HG02571 (cell line): Measurements from ENCODE around the gene BCL2L12.
"Not testable (repeated sequence)": the region's sequence is repeated elsewhere in the genome, so short reads cannot be mapped to it uniquely, and the experiment has no call there.

ENCODE experiments used
- ATAC-seq: cut with Tn5 transposase; IDR thresholded peaks from one replicate; pipeline ENCODE4 v1.9.1; 2021; ENCODE audit warnings: mild to moderate bottlenecking, moderate library complexity; ENCODE audit not compliant: unreplicated experiment

The BCL2L12 gene

DNA sequence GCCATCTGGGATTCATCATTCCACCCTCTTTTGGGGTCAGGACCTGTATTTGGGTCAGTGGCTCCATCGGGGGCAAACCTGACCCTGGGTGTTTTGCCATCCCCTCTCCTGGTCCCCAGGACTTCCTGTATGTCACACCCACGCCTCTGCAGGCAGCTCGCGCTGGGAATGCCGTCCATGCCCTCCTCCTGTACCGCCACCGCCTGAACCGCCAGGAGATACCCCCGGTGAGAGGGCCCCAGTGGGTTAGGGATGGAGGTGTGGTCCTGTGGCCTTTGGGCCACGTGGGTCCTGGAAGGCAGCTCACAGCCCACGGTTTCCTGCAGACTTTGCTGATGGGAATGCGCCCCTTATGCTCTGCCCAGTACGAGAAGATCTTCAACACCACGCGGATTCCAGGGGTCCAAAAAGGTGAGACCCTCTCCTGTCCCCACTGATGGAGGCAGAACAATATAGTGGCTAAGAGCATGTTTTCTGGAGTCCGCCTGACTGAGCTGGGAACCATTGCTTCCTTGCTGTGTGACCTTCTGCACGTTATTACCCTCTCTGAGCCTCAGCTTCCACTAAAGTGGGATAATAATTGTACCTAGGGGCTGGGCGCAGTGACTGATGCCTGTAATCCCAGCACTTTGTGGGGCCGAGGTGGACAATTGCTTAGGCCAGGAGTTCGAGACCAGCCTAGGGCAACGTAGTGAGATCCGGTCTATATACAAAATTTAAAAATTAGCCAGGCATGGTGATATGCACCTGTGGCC lies 39.3 kb downstream of the BCL2L12 start:
- no peak for ATAC-seq

DNA sequence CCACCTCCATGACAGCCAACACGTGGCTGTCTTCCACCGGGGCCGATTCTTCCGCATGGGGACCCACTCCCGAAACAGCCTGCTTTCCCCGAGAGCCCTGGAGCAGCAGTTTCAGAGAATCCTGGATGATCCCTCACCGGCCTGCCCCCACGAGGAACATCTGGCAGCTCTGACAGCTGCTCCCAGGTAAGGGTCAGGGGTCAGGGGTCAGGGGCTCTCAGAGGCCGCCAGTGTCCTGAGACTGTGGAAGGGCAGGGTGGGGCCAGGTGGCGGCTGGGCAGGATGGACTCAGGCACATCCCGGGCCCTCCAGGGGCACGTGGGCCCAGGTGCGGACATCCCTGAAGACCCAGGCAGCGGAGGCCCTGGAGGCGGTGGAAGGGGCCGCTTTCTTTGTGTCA lies 40.2 kb downstream of the BCL2L12 start:
- ATAC-seq: no peak

DNA sequence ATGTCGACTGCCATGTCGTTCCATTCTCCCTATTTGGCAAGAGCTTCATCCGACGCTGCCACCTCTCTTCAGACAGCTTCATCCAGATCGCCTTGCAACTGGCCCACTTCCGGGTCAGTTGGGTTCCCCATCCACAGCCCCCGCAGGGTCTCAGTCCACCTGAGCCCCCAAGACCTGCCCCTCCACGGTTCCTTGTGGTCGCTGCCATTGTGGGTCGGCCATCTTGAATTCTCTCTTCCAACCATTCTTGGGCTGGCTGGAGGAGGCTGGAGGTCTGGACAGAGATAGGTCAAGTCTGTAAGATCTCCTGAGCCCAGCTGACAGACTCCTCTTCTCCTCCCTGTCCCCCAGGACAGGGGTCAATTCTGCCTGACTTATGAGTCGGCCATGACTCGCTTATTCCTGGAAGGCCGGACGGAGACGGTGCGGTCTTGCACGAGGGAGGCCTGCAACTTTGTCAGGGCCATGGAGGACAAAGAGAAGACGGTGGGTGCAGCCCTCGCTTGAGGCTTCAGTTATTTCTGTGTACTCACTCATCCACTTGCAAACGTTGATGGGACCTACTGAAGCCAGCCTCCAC lies 44.7 kb downstream of the BCL2L12 start:
- ATAC-seq: no peak

DNA sequence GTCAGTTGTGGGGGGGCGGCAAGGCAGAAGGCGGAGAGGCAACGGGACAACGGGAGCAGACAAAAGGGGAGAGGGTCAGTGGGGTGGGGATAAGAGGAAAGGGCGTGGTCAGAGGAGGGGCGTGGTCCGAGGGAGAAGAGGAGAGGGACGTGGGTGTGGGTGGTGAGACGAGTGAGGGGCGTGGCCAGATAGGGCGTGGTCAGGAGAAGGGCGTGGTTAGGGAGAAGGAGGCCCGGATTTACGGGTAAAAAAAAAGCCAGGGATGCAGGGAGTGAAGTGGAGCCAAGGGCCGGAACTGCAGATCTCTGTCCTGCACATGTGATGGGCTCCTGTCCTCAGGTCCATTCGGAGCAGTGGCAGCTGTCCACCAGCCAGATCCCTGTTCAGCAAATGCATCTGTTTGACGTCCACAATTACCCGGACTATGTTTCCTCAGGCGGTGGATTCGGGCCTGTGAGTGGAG lies 46.7 kb downstream of the BCL2L12 start:
- no peak for ATAC-seq

DNA sequence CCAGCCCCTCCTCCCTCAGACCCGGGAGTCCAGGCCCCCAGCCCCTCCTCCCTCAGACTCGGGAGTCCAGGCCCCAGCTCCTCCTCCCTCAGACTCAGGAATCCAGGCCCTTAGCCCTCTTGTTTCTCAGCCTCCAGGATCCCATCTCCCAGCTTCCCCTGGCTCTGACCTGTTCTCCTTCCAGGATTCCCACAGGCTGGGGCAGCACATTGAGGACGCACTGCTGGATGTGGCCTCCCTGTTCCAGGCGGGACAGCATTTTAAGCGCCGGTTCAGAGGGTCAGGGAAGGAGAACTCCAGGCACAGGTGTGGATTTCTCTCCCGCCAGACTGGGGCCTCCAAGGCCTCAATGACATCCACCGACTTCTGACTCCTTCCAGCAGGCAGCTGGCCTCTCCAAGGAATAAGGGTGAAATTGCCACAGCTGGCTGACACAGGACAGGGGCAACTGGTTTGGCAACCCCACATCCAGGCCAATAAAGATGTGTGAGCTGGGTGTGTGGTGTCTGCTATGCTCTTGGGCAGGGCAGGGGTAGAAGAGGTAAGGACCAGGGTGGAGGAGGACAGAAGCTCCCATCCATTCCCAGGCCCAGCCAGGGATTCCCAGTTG lies 47.6 kb downstream of the BCL2L12 start:
- no peak for ATAC-seq

DNA sequence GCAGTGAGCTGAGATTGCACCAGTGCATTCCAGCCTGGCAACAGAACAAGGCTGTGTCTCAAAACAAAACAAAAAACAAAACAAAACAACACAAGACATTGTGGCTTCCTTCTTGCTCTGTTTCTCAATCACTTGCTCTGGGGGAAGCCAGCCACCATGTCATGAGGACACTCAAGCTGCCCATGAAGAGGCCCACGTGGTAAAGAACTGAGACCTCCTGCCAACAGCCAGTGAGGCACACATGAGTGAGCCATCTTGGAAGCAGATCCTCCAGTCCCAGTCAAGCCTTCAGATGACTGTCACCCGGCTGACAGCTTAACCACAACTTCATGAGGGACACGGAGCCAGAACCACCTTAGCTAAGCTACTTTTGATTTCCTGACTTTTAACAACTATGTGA lies 50.4 kb downstream of the BCL2L12 start:
- ATAC-seq: no peak

DNA sequence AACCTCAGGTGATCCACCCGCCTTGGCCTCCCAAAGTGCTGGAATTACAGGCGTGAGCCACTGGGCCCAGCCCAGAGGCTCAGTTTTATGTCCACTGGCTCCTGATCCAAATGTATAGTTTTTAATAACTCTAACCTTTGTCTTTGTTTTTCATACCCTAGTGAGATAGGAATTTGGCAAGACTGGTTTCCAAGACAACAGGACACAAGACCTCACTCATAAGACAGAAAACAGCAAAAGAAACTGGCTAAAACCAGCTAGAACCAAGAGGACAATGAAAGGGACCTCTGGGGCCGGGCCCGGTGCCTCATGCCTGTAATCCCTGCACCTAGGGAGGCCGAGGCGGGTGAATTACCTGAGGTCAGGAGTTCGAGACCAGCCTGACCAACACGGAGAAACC lies 52.8 kb downstream of the BCL2L12 start:
- ATAC-seq: no peak

DNA sequence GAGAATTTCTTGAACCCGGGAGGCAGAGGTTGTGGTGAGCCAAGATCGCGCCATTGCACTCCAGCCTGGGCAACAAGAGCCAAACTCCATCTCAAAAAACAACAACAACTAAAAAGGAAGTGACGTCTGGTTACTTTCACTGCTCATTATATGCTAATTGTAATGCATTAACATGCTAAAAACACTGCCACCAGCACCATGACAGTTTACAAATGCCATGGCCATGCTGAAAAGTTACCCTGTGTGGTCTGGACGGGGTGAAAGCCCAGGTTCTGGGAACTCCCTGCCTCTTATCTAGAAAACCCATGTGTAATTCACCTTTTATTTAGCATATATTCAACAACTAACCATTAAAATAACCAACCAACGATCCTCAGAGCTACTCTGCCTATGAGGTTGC lies 53.3 kb downstream of the BCL2L12 start:
- ATAC-seq: no peak

DNA sequence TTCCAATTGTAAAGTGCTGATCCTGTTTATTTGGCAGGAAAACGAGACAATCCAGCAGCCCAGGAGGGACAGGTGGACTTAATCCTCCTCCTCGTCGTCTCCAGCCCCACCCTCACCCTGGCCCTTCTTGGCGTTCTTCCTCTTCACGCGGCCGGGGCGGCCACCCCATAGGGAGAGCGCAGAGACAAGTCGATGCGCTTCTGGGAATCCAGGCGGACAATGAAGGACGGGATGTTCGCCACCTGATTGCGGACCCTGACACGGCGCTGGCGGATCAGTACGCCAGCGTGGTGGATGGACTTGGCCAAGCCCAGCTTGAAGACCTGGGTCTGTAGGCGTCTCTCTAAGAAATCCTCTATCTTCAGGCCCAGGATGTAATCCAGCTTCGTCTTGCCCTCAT lies 53.7 kb downstream of the BCL2L12 start:
- ATAC-seq: not testable (repeated sequence)
